Measurements from ENCODE around the gene CPNE2.

The CPNE2 gene

DNA sequence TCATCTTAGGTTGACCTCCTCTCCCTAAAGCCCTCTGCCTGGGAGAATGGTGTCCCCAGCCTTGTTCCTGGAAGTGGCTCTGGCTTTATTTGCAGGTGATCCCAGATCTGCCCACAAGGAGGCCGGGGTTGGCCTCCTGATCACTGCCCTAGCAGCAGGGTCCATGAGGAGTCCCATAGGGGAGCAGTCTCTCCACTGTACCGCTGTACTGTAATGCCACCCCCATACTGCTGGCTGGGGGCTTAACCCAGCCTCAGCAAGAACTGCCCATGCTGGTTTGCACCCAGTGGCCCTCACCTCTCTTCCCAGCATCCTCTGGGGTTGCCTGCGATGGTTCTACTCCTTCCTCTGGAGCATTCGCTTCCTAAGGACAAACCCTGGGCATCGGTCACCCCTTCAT lies 54.4 kb downstream of the CPNE2 start:
- no peak for DNase-seq

DNA sequence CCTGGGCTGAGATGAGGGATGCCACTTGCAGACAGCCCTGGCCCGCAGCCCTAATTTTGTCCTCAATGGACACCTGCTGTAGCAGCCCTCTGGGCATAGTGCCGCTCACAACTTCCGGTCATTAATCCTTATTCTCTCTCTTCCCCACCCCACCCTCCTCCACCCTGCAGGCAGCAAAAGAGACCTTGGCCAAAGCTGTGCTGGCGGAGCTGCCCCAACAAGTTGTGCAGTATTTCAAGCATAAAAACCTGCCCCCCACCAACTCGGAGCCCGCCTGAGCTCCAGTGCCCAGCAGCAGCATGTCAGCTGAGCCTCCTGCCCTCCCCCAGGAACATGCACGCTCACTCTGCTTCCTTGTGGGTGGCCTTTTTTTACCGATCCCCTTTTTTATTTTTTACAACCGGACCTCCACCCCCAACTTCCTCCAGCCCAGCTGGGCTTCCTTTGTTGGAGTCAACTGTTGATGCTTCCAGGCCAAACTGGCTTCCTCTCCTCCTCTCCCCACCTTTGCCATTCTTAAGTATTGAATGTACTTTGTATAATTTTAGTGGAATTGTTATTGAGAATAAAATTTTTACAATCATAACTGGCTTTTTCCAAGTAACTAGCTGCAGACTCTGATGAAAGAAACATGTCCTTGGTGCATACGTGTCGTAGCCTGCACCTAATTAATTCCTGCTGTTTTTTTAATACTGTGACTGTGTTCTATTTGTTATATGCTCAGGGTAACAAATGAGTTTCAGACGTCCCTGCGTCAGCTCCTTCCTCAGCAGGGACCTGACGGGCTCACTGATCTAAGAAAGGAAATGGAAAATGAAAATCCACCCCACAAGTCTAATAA lies 55.2 kb downstream of the CPNE2 start:
- no peak for DNase-seq

DNA sequence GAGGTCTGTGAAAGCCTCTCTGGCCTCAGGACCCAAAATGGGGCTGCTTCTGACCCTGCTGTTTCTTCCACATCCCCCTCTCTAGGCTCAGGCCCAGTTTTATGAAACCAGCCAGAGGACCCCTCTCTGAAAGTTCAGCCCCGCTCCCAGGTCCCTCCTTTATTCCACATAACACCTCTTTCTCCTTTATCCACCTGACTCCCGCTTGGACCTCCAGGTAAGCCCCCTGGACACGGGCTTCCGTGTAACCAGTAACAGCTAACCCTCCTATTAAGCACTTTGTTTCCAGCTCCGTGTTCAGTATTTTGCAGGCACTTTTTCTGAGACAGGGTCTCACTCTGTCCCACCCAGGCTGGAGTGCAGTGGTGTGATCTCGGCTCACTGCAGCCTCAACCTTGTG lies 56.1 kb downstream of the CPNE2 start:
- DNase-seq: no peak

DNA sequence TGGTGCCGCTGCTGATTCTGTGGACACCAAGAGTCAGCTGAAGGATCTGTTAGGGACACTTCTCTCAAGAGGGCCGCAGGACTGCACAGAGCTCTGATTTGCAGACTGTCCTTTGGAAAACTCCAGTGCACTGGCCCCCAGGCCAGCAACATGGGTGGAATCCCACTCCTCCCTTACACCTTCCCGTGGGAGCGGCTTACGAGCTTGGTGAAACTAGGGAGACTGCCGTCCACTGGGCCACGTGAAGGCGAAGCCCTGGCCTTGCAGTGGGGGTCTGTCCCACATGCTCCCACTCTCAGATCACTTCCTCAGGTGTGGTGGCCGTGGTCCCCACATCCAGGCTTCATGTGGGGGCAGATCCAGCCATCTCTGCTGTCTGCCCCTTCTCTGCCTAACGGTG lies 57.0 kb downstream of the CPNE2 start:
- no peak for DNase-seq

DNA sequence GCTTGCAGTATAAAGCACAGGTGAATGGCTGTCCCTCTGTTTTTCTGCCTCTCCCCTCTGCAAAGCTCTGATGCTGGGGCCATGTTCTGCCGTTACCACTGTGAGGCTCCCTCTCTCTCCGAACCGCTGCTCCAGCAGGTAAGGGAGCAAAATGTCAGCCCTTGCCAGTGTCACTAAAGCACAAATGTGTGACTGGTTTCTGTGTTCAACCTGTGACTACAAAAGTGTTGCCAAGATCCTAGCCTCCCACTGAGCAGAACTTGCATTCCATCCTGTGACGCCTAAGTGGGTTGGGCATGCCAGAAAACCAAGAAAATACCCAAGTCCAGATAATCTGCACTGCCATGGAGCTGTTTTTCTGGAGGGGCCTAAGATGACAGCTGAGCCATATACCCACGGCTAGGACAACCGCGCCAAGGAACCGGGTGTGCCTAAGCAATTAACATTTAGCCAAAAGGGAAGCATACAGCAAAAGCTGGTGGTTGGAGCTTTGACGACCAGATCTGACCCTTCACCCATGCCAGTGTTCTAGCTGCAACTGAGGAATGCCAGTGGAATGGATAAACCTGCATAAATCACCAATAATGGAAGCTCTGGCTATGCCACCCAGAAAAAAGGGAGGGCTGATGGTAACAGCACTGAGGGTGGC lies 58.4 kb downstream of the CPNE2 start:
- DNase-seq: no peak

DNA sequence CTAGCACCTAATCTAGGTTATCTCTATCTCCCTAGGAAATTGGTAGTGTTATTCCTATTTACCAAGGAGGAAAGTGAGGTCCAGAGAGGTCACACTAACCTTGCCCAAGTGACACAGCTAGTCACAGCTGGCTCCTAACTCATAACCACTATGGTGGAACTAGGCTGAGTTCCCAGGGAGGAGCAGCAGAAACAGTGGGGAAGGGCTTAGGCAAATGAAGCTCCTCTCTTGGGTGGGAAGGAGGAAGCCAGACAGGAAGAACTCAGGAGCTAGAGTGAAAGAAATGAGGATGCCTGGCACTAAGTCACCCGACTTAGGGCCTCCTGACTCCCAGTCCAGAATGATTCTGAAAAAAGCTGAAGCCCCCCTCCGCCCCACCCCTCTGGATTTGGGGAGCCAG lies 59.0 kb downstream of the CPNE2 start:
- no peak for DNase-seq

DNA sequence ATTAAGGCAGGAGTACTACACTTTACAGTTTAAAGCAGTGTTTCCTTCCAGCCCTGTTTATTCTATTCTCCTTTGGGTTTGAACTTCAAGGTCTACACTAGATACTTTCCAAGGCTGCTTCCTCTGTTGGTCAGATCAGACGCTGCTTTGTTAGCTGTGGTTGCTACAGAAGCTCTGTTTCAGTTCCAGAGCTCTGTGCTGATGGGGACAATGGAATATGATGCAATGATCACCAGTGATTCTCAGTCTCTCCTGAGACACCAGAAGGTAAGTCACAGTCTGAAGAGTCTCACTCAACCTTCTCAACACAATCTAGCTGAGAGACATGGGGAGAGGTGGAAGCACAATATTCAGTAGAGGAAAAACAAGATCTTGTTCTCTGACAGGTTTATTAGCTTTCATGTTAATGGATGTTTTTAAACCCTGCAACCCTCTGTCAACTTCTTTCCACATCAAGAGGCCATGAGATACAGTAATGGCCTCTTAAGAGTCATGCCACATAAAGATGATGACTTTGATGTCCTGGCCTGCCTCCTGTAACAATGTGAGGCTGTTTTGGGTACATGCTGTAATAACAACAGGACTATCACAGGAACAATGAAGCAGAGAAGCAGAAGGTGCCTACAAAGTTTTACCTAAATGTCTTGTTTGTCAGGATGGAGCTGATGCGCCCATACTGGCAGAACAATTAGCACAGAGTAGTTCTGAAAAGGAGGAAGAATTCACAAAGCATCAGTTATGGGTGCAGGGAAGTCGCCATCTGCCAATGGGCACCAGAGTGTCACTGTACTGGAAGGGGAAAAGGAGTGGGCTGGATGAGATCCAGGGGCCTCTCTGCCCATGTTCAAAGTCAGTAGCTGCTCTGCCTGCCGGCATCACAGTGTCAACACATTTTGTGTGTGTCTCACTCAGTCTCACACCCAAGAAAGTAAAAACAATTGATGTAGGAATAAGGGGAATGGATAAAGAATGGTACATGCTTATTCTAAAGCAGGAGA lies 60.0 kb downstream of the CPNE2 start:
- DNase-seq: no peak

DNA sequence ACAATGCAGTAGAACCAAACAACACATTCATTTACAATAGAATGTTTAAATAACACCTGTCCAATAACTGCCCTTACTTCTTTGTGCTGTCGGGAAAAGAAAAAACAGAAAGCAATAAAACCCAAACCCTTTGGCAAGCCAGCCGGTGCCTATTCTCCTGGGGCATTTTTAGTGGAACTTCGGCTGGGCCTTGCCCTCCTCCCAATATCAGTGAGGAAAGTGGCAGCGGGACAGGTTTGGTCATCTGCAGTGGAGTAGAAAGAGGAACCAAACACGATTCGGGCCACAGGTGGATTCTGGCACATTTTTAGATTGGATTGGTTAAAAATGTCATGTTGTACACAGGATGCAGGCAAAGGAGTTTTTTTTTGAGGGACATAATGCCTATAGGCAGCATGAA lies 61.5 kb downstream of the CPNE2 start:
- DNase-seq: no peak

DNA sequence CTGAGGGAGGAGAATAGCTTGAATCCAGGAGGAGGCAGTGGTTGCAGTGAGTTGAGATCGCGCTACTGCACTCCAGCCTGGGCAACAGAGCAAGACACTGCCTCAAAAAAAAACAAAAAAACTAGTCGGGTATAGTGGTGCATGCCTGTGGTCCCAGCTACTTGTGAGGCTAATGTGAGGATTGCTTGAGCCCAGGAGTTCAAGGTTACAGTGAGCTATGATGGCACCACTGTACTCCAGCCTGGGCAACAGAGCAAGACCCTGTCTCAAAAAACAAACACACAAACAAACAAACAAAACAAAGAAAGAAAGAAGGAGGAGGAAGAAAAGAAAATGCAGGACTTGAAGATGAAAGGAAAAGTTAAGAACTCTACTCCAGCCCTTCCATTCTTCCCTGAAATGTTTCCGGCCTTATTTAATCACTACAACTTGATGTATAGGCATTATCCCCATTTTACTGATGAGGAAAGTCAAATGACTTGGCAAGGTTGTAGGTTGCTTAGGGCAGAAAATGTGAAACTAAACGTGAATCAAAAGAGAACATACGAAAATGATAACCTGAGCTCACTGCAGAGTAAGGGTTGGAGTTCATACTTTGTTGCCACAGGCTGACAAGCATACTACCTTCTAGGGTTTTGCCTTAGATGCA lies 63.4 kb downstream of the CPNE2 start:
- no peak for DNase-seq

DNA sequence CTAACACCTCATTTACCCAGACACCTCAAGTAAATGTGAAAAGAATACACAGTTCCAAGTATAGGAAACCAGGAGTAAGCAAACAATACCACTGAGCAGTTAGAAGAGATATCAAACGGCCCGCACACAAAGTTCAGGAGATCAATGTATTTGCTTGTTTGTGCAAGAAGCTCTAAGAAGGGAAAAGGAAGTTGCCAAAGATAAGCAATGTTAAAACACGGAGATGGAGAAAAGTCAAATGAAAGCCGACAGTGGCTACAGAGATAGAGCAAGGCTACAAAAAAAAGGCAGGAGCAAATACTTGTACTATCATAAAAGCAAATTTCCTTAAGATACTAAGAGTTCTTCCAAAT lies 63.9 kb downstream of the CPNE2 start:
- DNase-seq: no peak

DNA sequence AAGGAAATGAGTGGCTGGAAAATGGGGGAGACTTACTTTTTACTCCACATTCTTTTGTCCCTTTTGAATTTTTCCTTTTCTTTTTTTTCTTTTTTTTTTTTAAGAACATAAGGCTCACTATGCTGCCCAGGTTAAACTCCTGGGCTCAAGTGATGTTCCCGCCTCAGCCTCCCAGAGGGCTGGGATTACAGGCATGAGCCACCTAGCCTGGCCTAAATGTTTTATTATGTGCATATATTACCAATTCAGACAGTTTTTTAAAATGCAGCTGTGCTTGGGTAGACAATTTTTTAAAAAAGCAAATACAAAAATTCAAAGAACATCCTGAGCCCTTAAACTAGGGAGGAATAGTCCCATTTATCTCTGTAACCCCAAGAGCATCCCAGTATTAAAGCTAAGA lies 65.2 kb downstream of the CPNE2 start:
- DNase-seq: no peak

DNA sequence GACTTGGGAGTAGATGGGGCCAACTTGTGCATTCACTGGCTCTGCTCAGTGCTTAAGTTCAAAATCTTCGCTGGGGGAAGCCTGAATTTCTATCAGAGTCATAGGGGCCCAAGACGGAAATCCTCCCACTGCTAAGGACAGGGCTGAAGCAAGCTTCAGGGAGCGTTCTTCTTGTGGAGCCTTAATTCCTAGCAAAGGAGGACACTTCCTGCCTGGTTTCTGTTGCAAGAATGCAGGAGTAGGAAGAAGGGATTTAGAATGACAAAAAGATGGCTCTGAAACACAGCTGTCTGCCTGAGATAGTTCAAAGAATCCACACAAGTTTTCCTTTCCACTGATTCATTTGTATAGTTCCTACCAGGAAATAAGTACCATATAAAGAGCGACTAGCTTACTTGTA lies 67.1 kb downstream of the CPNE2 start:
- no peak for DNase-seq

DNA sequence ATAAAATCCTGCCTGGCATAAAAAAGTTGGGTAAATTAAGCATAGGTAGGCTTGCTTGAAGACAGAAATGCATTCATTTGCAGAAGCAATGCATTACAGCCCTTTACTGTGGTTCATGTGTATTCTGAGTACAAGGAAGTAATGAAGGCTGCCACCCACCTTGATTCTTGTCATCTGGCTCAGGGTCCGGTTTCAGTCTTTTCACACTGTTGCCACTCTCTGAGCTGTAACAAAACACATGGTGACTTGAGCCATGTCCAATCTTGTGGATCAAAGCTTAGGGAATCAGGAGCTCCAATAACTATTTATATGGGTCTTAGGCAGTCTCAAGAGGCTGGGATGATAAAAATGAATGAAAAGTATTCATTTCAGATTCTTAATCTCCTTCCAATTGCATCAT lies 71.5 kb downstream of the CPNE2 start:
- DNase-seq: no peak

DNA sequence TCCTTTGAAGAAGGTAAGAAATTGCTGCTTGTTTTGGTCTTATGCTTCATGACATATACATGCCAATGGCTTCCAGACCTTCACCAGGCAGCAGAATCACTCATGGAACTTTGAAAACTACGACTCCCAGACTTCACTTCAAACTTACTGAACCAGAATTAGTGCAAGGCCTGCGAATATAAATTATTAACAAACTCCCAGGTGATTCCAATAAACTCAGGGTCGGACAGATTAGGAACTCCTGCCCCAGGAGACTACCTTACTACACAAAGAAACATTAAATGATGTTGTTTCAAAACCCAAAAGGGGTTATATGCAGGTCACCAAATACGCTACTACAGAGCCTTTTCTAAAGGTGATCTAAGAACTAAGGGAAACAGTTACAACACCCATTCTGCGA lies 73.1 kb downstream of the CPNE2 start:
- no peak for DNase-seq

DNA sequence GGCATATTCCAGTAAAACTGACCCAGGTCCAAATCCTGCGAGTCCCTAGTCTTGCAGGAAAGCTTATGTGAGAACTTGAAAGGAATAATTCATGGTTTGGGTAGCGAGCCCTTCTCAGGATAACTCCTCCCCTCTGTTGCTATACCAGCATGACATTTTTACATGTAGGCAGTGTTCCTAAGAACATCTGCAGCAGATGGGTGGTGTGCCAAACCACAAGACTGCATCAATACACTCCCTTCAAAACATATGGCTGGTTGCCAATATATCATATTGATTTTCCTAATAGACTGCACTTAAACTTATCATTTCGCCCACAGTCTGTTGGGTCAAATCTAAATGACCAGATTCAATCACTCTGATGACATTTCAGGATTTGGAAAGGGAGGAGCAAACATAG lies 73.6 kb downstream of the CPNE2 start:
- no peak for DNase-seq

DNA sequence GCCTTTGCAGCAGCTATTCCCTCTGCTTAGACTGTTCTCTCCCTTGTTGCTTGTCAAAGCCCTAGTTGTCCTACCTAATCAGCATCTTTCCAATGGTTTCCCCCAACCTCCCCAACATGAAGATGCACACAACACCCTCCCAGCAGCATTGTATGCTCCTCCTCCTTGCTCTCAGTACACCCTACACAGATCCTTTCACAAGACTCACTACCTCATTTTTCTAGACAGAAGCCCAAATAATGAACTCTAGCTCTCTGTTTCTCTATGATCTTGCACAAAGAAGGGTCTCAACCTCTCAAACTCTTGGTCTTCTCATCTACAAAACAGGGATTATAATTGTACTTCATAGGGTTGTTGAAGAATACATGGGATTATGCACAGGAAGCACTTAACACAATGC lies 74.1 kb downstream of the CPNE2 start:
- DNase-seq: no peak

DNA sequence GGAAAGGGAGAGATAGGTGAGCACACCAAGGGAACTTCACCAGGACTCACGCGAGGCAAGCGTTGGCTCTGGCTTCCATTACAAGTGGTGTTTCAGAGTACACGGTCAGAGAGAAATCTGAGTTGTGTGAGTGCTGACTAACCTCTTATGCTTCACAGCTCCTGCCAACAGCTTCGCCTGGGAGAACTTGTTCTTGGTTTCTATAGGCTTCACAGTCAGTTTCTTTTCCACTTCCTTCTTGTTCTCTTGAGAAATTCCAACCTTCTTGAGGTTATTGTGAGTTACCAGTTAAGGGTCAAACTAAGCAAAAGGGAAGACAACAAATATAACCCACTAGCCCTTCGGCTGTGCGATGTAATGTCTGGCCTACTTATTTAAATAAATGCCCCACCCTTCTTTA lies 74.6 kb downstream of the CPNE2 start:
- DNase-seq: no peak

DNA sequence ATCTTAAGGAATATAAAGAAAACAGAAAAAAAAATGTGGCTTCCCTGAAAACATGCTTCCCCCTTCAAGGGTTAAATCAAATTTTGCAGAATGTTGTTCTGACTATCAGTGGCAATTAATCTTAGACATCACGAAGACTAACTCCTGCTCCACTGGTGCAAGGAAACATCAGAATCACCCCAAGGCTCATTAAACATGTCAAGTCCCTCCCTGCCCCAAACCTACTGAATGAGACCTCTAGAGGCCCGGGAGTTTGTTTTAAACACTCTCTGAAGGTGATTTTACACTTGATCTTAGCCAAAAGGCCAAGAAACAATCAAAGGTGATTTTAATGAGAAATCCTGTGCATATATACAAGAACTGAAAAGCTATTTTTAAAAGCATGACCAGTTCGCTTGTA lies 75.2 kb downstream of the CPNE2 start:
- no peak for DNase-seq

DNA sequence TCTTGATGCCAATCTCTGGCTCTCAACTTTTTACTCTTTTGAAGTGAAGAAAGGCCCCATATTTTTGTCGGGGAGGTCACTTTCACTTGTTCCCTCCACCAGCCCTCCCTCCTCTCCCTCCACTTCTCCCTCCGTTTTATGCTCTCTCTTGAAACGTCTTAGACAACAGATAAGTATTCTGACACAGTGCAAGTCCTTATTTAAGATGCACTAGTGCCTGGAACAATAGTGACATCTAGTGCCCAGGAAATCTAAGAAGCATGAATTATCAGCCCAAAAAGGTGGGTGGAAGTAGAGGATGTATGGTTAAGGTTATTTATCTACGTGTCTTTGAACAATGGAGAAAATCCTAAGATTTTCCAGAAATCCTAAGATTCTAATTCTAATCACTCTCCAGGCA lies 75.6 kb downstream of the CPNE2 start:
- peak in 1 of 2 donors; percentile 75 for DNase-seq

DNA sequence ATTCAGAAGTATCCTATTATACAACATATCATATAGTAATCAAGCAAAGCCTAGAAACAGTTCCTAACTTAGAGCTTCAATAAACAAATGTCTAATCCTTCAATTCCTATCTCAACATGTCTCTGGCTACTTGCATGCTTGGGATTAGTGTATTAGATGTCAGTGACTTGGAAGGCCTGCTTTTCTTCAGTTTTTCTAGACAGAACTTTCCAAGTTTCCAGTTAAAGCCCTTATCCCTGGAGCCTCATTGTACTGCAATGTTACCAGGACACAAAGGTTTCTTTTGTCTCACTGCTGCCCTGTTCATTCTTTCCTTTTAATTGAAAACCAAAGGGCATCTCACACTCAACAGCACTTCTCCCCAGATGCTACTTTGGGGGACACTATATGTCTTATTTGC lies 76.9 kb downstream of the CPNE2 start:
- DNase-seq: no peak

DNA sequence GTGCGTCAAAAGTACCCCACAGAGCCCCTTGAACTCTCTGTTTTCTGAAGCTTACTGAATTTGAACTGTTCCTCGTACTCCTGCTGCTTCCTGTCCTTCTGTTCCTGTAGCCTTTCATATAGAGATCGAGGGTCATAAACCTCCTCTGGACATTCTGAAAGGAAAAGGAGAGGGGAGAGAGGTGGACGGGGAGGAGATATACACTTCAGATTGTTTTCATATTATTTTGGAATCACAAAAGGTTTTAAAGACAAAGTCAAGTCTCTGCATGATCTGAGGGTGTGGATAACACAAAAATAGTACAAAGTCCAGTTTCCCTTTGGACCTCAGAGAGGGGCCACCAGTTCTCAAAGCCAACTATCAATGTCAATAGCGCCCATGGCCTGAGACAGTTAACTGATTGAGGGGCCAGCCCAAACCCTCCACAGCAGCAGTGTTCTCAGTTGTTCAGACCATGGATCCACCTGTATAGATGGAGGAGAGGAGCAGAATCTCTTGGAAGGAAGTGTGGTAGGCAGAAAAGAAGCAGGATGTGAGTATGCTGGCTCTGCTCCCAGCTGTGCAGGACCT lies 80.4 kb downstream of the CPNE2 start:
- no peak for DNase-seq

DNA sequence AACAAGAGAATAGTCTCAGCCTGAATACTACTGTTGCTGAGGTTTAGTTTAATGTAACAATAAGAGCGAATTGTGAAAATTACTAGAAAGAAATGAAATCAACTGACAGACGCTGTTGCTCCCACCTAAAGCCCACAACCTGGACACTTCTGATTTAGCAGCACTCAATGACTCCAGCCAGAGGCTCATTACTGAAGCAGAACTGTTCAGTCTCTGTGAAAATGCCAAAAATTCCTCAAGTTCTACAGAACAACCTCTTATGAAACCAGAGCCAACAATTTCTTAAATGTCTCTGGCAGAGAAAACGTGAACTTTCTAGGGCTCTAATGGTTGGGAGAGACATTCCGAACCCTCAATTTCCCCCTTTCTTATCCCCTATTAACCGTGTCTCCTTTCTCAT lies 83.5 kb downstream of the CPNE2 start:
- no peak for DNase-seq

DNA sequence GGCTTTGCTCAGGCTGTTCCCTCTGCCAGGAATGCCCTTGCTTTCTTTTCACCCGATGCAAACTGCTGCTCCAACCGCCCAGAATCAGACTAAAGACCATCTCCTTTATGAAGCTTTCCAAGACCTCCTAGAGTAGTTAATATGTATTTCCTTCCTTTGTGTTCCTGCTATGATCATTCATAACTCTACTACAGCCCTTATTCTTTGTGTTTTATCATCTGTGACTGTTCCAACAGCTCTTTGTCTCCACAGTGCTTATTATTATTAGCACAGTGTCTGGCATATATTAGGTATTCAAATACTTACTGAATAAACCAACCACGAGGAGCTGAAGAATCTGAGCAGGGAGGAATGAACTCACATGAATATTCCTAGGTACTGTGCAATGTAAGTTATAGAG lies 85.8 kb downstream of the CPNE2 start:
- DNase-seq: no peak
